GM21737 (cell line): Measurements from ENCODE around the gene PTPN18.
A peak's percentile ranks its signal among the peaks of the same experiment; 100 is the strongest.
"Not testable (repeated sequence)": the region's sequence is repeated elsewhere in the genome, so short reads cannot be mapped to it uniquely, and the experiment has no call there.

ENCODE experiments used
- ATAC-seq: cut with Tn5 transposase; IDR thresholded peaks from one replicate; pipeline ENCODE4 v1.9.1; 2021; ENCODE audit warnings: mild to moderate bottlenecking, moderate library complexity; ENCODE audit not compliant: unreplicated experiment

PTPN18 gene

DNA sequence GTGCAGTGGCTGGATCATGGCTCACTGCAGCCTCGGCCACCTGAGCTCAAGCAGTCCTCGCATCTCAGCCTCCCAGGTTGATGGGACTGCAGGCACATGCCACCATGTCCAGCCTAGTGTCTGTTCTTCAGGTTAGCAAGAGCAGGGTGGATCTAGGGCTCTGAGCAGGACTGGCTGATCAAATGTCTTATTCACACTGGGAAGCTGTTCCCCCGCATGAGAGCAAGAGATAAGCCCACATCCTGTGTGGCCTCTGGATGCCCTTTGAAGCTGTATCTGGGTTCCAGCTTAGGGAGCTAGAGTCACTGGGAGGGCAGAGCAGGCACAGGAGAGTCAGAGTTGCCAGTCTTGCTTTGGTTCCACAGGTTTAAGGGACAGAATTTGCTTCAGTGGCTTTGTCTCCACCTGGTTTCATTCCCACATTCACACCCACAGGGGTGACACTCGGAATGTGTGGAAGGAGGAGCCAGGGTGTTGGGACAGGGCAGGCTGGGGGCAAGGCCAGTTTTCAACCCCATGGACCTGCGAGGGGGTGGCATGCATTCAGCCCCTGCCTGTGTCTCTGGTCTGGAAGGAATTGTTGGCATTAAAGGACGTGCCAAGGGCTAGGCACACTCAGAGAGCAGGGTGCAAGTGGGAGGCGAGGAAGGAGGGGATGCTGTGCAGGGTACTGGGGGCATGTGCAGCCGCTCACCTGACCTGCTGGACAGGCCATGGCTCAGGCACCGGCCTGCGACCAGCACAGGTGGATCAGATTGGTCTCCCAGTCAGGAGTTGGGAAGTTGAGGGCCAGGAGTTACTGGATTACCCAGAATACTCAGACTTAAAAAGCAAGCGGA, 24.5 kb downstream of the PTPN18 start:
- no peak for ATAC-seq

DNA sequence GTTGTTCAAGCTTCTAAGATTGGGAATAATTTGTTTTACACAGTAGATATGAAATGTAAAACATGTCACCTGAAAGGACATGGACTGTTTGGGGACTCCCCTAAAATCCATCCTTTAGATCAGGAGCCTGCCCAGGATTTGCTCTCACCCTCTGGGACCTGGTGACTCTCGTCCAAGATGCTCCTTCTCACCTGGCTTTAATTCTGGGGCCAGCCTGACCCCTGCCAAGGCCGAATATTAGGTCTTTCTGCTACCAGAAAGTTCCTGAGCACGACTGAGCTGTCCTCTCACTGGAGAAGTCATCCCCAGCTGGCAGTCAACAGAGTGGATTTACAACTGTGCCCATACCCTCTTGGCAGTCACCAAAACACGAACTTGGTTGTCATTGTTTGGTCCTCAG, 25.3 kb downstream of the PTPN18 start:
- no peak for ATAC-seq

DNA sequence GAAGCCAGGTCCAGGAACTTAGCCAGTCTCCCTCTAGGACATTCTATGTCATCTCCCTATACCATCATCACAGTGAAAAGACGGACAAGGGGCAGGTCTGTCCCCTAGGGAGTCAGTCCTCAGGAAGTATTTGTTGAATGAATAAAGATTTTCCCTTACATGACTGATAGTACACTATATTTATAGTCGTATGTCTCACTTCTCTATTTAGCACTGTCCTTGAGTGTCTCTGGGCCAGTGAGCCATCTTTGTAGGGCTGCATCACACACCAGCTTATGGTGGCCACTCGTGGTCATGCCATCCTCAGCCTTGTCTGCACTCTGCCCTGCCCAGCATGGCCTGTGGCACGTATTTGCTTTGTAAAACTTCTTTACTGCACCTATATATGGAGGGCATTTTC, 25.8 kb downstream of the PTPN18 start:
- no peak for ATAC-seq

DNA sequence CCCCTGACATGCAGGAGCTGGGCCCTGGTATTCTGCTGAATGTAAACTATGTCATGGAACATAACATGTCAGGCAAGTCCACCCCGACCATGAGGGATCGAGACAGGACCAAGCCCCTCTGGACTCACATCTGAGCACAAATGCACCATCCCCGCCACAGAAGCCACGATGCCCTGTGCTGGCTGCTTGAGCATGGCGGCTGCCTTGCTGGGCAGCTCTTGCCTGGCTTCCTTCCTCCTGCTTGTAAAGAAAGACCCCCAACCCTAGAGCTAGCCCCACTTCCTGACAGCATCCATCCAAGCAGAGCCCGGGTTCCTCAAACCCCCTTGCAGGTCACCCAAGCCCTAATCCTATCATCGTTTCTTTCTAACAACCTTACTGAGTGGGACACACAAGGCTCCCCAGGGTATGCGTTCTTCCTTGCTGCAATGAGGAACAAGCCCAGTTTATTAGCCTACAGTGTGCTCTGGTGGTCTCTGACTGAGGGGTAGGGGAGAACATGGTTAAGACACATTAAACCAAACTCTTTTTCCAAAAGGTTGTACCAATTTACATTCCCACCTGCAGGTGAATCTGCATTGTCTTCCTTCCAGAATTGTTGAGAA, 26.6 kb downstream of the PTPN18 start:
- ATAC-seq, result no peak

GRCh38 chr2:130385709-130386108, 29.9 kb downstream of the PTPN18 start:
- ATAC-seq, result peak; percentile 45

- ATAC-seq, result no peak
Measured at GRCh38 chr2:130387071-130387400, 31.2 kb downstream of the PTPN18 start.

DNA sequence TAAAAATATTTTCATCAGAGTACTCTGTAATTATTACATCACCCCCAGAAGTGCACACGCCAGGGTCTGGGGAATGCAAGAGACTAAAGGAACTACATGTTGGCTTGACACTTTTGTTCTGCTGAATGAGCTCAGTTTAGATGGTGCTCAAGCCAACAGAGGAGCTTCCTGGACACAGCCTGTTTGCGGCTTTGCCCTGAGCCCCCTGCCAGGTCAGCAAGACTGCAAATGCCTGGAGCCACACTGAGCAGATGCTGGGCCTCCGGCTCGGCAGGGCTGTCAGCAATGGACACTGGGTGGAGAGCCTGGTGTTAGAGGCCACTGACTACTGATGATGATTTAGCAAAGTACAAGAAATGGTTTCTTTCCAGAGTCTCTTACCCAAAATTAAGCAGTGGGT, 31.9 kb downstream of the PTPN18 start:
- no peak for ATAC-seq

DNA sequence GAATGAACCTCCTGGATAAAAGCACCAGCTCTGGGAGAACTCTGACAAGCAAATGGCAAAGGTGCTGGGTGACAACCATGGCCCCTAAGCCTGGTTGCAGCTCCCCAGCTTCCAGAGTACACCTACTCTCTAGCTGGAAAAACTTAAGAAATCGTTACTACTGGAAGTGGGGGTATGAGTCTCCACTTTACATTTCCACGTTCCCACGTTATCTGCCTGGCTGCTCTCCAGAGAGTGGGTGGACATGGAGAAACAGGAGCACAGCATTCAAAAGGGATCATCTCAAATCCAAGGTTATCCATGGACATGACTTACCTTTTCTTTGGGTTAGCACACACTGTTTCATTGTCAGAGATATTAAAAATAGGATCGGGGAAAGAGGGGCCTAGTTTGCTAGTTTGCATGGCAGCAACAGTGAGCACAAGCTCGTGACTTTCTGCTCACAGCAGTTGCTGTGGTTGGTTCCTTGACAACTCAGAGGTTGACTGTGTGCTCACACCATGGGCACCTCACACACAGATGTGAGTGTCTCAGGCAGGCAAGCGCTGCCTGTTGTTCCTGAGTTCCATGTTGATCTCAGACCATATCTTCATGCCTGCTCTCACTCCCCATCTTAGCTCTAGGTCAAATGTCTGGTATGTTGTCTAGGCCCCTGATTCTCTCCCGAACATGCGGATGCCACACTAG, 32.5 kb downstream of the PTPN18 start:
- no peak for ATAC-seq

GRCh38 chr2:130389358-130389757, 33.5 kb downstream of the PTPN18 start:
- no peak for ATAC-seq

DNA sequence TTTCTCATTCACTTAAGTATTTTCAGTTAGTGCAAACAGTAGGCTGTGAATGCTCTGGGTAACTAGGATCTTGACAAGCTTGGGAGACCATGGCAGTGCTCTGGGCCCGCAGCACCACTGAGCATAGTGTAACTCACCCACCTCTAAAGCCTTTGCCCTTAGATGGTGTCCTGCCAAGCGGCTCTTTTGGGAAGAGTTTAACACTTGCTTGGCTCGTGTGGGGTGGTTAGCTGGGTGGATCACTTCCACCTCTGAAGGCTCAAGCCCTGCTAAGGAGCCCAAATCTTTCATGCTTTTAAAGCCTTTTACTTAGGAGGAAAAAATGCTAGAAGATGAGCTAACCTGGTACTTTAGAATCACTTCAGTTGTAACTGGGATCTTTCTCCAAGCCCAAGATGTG, 33.9 kb downstream of the PTPN18 start:
- ATAC-seq, result no peak

DNA sequence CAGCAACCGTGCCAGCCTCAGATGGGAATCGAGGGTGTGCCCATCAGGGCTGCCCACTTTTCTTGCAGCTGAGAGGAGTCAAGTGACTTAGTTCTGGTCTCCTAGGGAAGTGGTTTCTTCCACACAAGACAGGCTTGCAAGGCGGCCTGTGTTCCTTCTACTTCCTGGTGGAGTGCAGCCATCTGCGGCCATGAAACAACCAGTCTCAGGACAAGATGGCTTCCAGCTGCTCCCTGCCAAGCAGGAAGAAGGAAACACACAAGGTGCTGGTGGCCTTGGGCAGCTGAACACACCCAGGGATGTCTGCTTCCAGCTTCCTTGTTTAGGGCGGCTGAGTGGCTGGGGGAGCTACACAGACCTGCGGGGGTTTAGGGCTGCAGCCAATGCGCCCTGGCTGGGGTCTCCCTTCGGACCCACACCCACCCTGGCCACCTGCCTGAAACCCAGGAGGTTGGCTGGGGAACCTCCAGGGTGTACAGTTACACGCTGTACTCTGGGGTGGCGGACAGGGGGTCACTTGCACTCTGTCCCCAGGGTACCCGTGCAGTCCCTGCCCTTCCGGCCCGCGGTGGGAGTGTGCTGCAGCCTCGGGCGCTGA, 34.7 kb downstream of the PTPN18 start:
- peak; percentile 17 for ATAC-seq

GRCh38 chr2:130391058-130391871, 35.4 kb downstream of the PTPN18 start:
- peak; percentile 80 for ATAC-seq

GRCh38 chr2:130391872-130392670, 36.2 kb downstream of the PTPN18 start:
- ATAC-seq, result no peak

DNA sequence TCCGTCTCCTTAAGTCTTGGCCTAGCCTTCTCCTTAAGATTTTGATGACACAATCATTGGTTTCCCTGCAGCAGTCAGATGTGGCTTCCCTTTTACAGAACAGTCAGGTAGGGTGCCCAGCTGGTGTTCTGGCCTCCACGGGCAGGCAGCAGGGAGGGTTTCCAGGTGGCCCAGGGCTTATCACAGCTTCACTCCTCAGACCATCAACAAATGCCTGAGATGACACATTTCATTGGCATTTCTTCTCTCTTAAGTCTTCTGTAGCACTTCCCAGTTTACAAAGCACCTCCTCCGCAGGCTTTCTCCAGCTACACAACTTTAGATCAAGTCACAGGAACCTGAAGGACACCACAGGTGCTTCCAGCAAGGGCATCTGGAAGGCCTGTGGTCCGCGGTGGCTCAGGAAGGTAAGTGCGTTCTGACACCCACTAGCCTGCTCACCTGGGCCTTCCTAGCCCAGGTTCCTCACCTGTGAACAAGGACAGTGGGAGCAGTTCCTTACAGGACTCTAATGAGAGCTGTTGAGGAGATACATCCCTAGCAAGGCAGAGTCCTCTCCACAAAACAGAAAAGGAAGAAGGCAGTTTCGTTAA, 37.6 kb downstream of the PTPN18 start:
- ATAC-seq, result no peak

- not testable (repeated sequence) for ATAC-seq
Measured at GRCh38 chr2:130406280-130406679, 50.4 kb downstream of the PTPN18 start.

DNA sequence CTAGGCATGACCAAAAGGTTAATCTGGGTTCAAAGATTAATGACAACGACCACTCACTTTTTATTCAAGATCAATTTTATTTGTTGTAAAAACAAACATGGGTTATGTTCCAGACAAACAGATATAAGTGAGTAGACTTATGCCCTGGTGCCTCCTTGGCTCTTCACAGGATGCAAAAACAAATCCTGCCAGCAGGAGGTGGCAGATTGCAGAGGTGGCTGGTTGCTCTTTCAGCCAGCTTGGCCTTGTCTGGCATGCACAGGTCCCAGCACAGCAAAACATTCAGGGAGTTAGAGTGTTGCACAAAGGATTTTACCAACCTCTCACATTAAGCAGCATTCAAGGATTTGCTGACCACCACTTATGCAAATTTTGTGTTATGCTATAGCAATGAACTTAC, 60.8 kb downstream of the PTPN18 start:
- not testable (repeated sequence) for ATAC-seq

DNA sequence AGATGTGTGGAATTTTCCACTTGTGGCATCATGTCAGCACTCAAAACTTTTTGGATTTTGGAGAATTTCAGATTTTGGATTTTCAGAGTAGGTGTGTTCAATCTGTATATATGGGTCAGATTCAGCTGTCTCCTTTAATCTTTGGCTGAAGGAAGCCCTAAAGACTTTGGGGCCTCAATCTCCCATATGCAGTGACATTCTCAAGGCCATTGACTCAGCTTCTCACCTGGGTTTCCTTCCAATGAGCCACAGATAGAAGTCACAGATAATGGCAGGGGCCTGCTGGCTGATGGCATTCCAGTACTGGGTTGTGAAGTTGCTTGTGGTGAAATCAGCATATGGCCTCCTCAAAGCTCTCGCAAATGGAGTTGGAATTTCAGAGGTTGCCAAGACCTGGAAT, 63.0 kb downstream of the PTPN18 start:
- not testable (repeated sequence) for ATAC-seq
